Prostate gland (tissue), 2 donors: Measurements from ENCODE around the gene VOPP1. TPM values are rescaled to one million over a fixed set of nuclear protein-coding genes. Genes with fewer than 3 reads are reported as not detected.
"Not testable (repeated sequence)": the region's sequence is repeated elsewhere in the genome, so short reads cannot be mapped to it uniquely, and the experiment has no call there.

Experiments
- DNase-seq: peaks from one replicate; pipeline ENCODE4 v3.0.0-alpha.2; 2019; ENCODE audit warnings: low spot score
- H3K27ac ChIP-seq, 2 donors: fragments of 200-600 bp; sonication (generic); 2 replicates each; pipeline ENCODE4 v1.5.1; 2017 to 2019
- H3K27me3 ChIP-seq: fragments of 200-600 bp; sonication (generic); replicated peaks from 2 replicates; pipeline ENCODE4 v1.5.1; 2019; ENCODE audit not compliant: insufficient read depth
- H3K36me3 ChIP-seq, 2 donors: fragments of 200-600 bp; sonication (generic); 1 replicate in 1 of 2; 2 replicates in 1 of 2; pipeline versions ENCODE4 v1.5.1 to v1.8.1; 2017 to 2019
- H3K4me1 ChIP-seq: fragments of 200-600 bp; sonication (generic); replicated peaks from 2 replicates; pipeline ENCODE4 v1.5.1; 2019
- H3K4me3 ChIP-seq, 2 donors: fragments of 200-600 bp; sonication (generic); 2 replicates each; pipeline ENCODE4 v1.5.1; 2017 to 2019
- H3K9me3 ChIP-seq: fragments of 200-600 bp; sonication (generic); 2 replicates; pipeline ENCODE4 v1.5.1; 2017
- POLR2A ChIP-seq: fragments of 450-650 bp; IDR thresholded peaks from one replicate; pipeline ENCODE4 v1.6.1; 2016; ENCODE audit warnings: antibody characterized with exemption, mild to moderate bottlenecking
- POLR2AphosphoS5 ChIP-seq: sonication (generic); formaldehyde crosslinking; IDR thresholded peaks from one replicate; pipeline ENCODE4 v1.6.1; 2017; ENCODE audit warnings: antibody characterized with exemption
- WGBS: methylation state at CpG from one replicate; pipeline ENCODE4 v1.1.5; 2018; 5-methylcytosine and 5-hydroxymethylcytosine counted together
- intact Hi-C: fragments of 100-400 bp; cut with DNase I; formaldehyde crosslinking; loops from one replicate; pipeline ENCODE4 v1.14.2; 2022
- total RNA-seq, 2 donors: library from RNA; depleted of rRNA; stranded (reverse); fragments of >200 nt; gene quantifications; one replicate each; pipeline ENCODE4 v1.1.0, GENCODE V29; 2016
- TF ChIP-seq, protein P1 (sequence below), 4 experiments: fragments of 200-600 bp in 2 of 4; fragments of 450-650 bp in 2 of 4; sonication (generic) in 2 of 4; IDR thresholded peaks; 1 replicate in 3 of 4; 2 replicates in 1 of 4; pipeline ENCODE4 v1.5.1; 2016 to 2019; ENCODE audit warnings: antibody characterized with exemption in 4 of 4, mild to moderate bottlenecking in 2 of 4, moderate library complexity in 2 of 4

Gene VOPP1
- total RNA-seq, 2 donors from 2014 or later = 29.4 to 46.6 TPM

DNA sequence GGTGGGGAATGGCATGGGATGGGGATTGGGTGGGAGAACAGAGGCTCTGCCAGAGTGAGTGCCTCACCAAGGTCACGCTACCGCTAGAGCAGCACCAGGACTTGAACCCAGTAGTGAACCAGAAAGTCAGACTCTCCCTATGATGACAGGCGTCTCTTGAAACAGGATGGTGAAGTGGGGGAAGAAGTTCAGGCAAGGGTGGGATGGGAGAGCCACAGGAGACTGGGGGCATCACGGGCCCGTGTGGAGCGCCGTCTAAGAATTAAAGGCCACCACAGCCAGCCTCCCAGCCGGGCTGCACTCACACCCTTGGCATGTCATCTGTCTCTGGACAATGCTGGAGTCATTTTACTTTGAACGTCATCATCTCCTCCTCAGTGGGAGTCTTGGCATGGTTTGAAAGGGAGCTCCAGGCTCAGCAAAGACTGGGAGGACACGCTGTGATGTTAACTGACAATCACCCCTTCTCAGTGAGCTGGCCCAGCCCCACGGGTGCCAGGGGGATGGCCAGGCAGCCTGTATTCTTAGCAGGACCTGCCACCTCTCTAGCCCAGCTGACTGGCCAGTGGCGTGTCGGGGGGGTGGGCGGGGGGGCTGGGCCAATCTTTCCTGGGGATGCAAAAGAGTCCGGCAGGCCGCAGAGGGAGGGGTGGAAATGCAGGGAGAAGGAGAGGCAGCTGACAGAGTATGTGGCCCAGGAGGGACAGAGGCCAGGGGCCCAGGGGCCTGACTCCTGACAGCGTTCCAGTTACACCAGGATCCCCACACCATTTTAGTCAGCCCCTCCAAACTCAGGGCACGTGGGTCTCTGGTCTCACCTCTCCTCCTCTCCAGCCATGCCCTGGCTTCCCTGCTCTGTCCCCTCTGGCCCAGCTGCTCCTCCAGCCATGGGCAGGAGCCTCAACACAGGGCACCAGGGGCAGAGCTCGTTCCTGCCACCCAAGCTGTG is 96.2 kb downstream of the VOPP1 start:
- WGBS = 80% methylated on average over 18 of the region's 19 CpGs

GRCh38 chr7:55474944-55475854 is 97.1 kb downstream of the VOPP1 start:
- no peaks in the 10 kb centered on the region for H3K27me3 ChIP-seq
- no peak overlapping the region for H3K27ac ChIP-seq
- TF ChIP-seq, protein P1, sequence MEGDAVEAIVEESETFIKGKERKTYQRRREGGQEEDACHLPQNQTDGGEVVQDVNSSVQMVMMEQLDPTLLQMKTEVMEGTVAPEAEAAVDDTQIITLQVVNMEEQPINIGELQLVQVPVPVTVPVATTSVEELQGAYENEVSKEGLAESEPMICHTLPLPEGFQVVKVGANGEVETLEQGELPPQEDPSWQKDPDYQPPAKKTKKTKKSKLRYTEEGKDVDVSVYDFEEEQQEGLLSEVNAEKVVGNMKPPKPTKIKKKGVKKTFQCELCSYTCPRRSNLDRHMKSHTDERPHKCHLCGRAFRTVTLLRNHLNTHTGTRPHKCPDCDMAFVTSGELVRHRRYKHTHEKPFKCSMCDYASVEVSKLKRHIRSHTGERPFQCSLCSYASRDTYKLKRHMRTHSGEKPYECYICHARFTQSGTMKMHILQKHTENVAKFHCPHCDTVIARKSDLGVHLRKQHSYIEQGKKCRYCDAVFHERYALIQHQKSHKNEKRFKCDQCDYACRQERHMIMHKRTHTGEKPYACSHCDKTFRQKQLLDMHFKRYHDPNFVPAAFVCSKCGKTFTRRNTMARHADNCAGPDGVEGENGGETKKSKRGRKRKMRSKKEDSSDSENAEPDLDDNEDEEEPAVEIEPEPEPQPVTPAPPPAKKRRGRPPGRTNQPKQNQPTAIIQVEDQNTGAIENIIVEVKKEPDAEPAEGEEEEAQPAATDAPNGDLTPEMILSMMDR (IDR thresholded peaks at IDR 0.05) = no peak
- TF ChIP-seq POLR2A (no peak), POLR2AphosphoS5 (no peak)
- intact Hi-C loops = no loop called here
- H3K4me1 ChIP-seq = no peaks in the 10 kb centered on the region
- 91% methylated on average over 22 of the region's 22 CpGs for WGBS
- no peak overlapping the region for H3K4me3 ChIP-seq
- no peaks in the 10 kb centered on the region for H3K36me3 ChIP-seq
- no peaks in the 10 kb centered on the region for H3K9me3 ChIP-seq
- no peak for DNase-seq

More for the DNA sequence above, 96.2 kb downstream of the VOPP1 start:
- Histone ChIP-seq H3K4me3 (no peak overlapping the region), H3K27ac (no peak overlapping the region), H3K27me3 (no peaks in the 10 kb centered on the region), H3K36me3 (no peaks in the 10 kb centered on the region), H3K4me1 (no peaks in the 10 kb centered on the region), H3K9me3 (no peaks in the 10 kb centered on the region)
- intact Hi-C loops = no loop called here
- TF ChIP-seq POLR2AphosphoS5 (no peak), POLR2A (no peak)
- TF ChIP-seq, protein P1 (IDR thresholded peaks at IDR 0.05) = no peak
- no peak for DNase-seq

DNA sequence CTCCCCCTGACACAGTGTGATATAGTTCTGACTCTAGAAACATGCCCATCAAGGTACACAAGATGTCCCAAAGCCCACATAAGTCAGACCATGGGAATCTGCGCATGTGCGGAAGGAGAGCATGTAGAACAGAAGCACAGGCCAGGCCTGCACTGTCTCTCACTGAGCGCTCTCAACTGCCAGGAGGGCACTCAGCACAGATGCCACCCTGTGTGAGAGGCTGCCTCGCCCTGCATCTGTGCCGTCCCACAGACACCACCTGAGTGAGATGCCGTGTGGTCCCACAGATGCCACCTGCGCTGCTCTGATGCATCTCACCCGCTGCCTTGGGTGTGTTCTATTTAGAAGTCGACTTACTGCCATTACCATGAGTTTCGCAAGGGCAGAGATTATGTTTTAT is 98.4 kb downstream of the VOPP1 start:
- Histone ChIP-seq H3K36me3 (no peaks in the 10 kb centered on the region), H3K4me1 (no peaks in the 10 kb centered on the region), H3K9me3 (no peaks in the 10 kb centered on the region), H3K27me3 (no peaks in the 10 kb centered on the region), H3K27ac (no peak overlapping the region), H3K4me3 (no peak overlapping the region)
- 97% methylated on average over 10 of the region's 10 CpGs for WGBS
- TF ChIP-seq POLR2A (no peak), POLR2AphosphoS5 (no peak)
- no peak for DNase-seq
- intact Hi-C loops = no loop called here

DNA sequence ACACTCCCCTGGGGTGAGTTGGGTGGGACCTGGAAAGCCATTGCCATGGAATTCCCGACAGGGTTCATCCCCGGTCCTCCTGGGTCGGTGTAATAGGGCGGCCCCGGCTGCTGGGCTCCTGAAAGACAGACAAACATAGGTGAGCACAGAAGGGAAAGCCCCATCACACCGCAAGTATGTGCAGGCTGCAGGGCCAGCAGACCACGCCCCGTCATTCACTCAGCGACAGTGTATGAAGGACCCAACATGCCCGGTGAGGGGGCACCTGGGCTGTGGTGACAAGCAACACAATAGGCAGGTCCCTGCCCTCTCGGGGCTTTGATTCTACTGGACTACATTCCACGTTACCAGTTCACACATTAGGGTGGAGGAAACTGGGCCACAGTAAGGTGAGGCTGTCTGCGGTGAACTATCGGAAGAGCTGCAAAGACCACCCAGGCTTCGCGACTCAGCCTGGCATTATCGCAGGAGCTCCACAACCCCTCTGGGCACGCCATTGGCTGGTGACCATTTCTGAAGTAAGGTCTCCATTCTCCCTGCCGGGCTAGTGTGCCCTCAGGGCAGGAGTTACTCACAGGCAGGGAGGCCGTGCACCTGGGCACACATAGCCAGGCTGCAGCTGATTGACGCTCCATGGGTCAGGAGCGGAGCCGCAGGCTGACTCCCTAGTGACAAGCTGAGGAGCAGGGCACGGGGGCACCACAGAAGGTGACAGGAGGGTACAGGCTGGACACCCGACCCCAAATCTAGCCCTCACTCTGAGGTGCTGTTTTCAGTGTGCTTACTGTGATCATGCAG is 99.2 kb downstream of the VOPP1 start:
- Histone ChIP-seq H3K27me3 (no peaks in the 10 kb centered on the region), H3K4me3 (no peak overlapping the region), H3K27ac (no peak overlapping the region), H3K9me3 (no peaks in the 10 kb centered on the region), H3K36me3 (no peaks in the 10 kb centered on the region), H3K4me1 (no peaks in the 10 kb centered on the region)
- TF ChIP-seq POLR2A = no peak
- TF ChIP-seq, protein P1 (IDR thresholded peaks at IDR 0.05) = no peak
- intact Hi-C loops = no loop called here
- 90% methylated on average over 25 of the region's 25 CpGs for WGBS
- DNase-seq = no peak

- H3K4me3 ChIP-seq, H3K27ac ChIP-seq, H3K27me3 ChIP-seq, DNase-seq, H3K4me1 ChIP-seq, H3K9me3 ChIP-seq, intact Hi-C loops, H3K36me3 ChIP-seq: not testable (repeated sequence)
- WGBS = no CpG with 5 or more reads among the region's 14 CpGs
Observed at GRCh38 chr7:55472406-55472805, 99.9 kb downstream of the VOPP1 start.

- H3K27me3 ChIP-seq, H3K4me1 ChIP-seq, intact Hi-C loops, DNase-seq, H3K4me3 ChIP-seq, H3K27ac ChIP-seq, H3K36me3 ChIP-seq, H3K9me3 ChIP-seq: not testable (repeated sequence)
- WGBS = 96% methylated on average over 3 of the region's 9 CpGs
Observed at GRCh38 chr7:55471594-55471993, 100.7 kb downstream of the VOPP1 start.
